Measurements from ENCODE around the gene MDM1.

MDM1 gene, protein sequence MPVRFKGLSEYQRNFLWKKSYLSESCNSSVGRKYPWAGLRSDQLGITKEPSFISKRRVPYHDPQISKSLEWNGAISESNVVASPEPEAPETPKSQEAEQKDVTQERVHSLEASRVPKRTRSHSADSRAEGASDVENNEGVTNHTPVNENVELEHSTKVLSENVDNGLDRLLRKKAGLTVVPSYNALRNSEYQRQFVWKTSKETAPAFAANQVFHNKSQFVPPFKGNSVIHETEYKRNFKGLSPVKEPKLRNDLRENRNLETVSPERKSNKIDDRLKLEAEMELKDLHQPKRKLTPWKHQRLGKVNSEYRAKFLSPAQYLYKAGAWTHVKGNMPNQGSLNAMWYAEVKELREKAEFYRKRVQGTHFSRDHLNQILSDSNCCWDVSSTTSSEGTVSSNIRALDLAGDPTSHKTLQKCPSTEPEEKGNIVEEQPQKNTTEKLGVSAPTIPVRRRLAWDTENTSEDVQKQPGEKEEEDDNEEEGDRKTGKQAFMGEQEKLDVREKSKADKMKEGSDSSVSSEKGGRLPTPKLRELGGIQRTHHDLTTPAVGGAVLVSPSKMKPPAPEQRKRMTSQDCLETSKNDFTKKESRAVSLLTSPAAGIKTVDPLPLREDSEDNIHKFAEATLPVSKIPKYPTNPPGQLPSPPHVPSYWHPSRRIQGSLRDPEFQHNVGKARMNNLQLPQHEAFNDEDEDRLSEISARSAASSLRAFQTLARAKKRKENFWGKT

DNA sequence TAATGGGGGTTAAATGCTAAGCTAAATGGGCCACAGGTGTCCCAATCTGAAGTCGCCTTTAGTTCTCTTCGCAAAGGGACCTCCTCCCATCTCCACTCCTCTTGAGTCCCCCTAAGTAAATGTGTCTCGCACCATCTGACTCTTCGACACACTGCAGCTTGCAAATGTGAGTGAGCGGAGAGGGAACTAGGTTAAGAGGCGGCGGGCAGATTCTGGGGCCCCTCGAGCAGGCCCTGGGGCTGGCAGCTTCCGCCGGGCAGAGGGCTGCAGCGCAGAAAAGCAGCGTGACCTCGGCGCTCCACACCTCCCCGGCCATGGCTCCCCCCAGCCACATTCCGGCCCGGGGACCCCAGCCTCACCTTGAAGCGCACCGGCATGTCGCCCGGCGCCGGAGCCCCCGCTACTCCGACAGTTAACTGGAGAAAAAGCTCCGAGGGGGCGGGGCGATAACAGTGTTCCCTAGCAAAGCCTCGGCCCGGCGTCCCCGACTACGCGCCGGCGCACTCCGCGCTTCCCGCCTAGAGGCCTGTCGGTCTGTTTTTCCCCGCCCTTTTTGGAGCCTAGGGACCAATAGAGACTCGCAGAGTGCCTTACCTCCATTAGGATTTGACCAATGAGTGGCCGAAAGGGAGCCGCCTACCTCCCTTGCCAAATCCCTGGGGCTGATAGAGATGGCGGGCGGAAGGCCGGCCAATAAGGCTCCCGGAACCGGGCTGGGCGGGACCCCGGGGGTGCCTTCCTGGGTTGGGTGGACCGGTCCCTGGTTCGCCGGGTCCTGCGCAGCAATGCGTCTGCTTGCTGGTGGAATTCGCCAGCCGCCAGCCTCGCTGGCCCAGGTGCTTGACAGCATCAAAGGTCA is at the start of gene MDM1:
TSS of gene MDM1 (minus strand) at position 494 of the 859 bp plus-strand sequence. CDS start at position 377, 117 bp downstream.
- peak within 1 kb of the TSS; percentile 94 for H2AFZ ChIP-seq (ENCODE audit: low read length)
- H3K4me3 ChIP-seq (ENCODE audit: low read length, poor library complexity, severe bottlenecking): peak within 1 kb of the TSS; percentile 90
- no peaks in the 10 kb centered on the region for H3F3A ChIP-seq (ENCODE audit: low read depth)
- no peaks in the 10 kb centered on the region for H3K27me3 ChIP-seq (ENCODE audit: insufficient read depth, low read length, poor library complexity, severe bottlenecking)
- H3K4me1 ChIP-seq (ENCODE audit: insufficient read depth, low read length, poor library complexity, severe bottlenecking): peaks cover 71% of the 10 kb centered on the region
- H3K79me2 ChIP-seq (ENCODE audit: insufficient read depth, low read length): peaks cover 26% of the 10 kb centered on the region
- no peak for TF ChIP-seq EZH2phosphoT487 (IDR thresholded peaks at IDR 0.05; ENCODE audit: borderline replicate concordance)
- TF ChIP-seq, protein P1, sequence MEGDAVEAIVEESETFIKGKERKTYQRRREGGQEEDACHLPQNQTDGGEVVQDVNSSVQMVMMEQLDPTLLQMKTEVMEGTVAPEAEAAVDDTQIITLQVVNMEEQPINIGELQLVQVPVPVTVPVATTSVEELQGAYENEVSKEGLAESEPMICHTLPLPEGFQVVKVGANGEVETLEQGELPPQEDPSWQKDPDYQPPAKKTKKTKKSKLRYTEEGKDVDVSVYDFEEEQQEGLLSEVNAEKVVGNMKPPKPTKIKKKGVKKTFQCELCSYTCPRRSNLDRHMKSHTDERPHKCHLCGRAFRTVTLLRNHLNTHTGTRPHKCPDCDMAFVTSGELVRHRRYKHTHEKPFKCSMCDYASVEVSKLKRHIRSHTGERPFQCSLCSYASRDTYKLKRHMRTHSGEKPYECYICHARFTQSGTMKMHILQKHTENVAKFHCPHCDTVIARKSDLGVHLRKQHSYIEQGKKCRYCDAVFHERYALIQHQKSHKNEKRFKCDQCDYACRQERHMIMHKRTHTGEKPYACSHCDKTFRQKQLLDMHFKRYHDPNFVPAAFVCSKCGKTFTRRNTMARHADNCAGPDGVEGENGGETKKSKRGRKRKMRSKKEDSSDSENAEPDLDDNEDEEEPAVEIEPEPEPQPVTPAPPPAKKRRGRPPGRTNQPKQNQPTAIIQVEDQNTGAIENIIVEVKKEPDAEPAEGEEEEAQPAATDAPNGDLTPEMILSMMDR (conservative IDR thresholded peaks at IDR 0.05; ENCODE audit: low read length): no peak
- H3K9ac ChIP-seq (ENCODE audit: low read depth, low read length, poor library complexity, severe bottlenecking): peak within 1 kb of the TSS; percentile 77
- no peaks in the 10 kb centered on the region for H3K9me2 ChIP-seq (replicated peaks; ENCODE audit: low read depth, low read length)
- peak within 1 kb of the TSS; percentile 92 for H3K4me2 ChIP-seq (ENCODE audit: low read depth, low read length, poor library complexity, severe bottlenecking)
- H3K36me3 ChIP-seq (ENCODE audit: insufficient read depth, low read length): no peaks in the 10 kb centered on the region
- no peaks in the 10 kb centered on the region for H3K9me3 ChIP-seq (ENCODE audit: insufficient read depth, low read depth, low read length)
- no peaks in the 10 kb centered on the region for H4K20me1 ChIP-seq (ENCODE audit: insufficient read depth, low read length, poor library complexity, severe bottlenecking)

DNA sequence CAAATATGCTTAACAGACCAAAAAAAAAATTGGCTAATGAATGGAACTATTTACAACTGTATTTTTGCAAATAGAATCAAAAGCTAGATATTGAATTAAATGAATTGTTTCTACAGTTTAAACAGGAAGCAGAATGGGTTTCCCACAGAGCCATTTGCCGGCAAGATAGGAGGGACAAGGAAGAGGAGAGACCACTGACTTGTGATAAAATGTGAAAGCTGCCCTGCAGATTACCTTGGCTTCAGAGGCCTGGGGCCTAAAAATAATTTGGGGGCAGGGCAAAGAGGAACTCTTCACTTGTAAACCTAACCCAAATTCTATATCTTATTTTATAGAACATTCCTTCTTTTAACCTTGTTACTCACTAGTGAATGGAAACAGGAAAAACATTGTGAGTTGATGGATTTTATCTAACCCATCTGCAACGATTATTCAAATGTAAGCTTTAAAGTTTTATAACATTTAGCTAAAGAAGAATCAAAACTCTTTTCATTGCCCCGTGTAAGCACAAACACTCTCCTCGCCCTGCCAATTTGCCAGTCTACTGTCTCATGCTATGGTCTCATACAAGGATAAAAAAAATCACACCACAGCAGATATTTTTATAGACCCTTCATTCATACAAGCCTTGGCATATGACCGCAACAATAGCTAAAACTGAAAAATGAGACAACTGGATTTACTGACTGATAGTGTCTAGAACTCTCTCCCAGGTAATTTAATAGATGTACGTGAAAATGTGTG is 49.5 kb upstream of the MDM1 start:
- H3F3A ChIP-seq (ENCODE audit: low read depth): peaks cover 24% of the 10 kb centered on the region
- H3K27me3 ChIP-seq (ENCODE audit: insufficient read depth, low read length, poor library complexity, severe bottlenecking): no peaks in the 10 kb centered on the region
- H3K9ac ChIP-seq (ENCODE audit: low read depth, low read length, poor library complexity, severe bottlenecking): peak overlapping the region; percentile 74
- H2AFZ ChIP-seq (ENCODE audit: low read length): no peak overlapping the region
- H3K36me3 ChIP-seq (ENCODE audit: insufficient read depth, low read length): no peaks in the 10 kb centered on the region
- peak overlapping the region; percentile 61 for H3K4me3 ChIP-seq (ENCODE audit: low read length, poor library complexity, severe bottlenecking)
- peak overlapping the region; percentile 66 for H3K4me2 ChIP-seq (ENCODE audit: low read depth, low read length, poor library complexity, severe bottlenecking)
- TF ChIP-seq EZH2phosphoT487 (IDR thresholded peaks at IDR 0.05; ENCODE audit: borderline replicate concordance): peak; percentile 46
- TF ChIP-seq, protein P1 (conservative IDR thresholded peaks at IDR 0.05; ENCODE audit: low read length): no peak
- H3K9me3 ChIP-seq (ENCODE audit: insufficient read depth, low read depth, low read length): no peaks in the 10 kb centered on the region
- peaks cover 96% of the 10 kb centered on the region for H3K4me1 ChIP-seq (ENCODE audit: insufficient read depth, low read length, poor library complexity, severe bottlenecking)
- H4K20me1 ChIP-seq (ENCODE audit: insufficient read depth, low read length, poor library complexity, severe bottlenecking): no peaks in the 10 kb centered on the region
- no peaks in the 10 kb centered on the region for H3K79me2 ChIP-seq (ENCODE audit: insufficient read depth, low read length)
- H3K9me2 ChIP-seq (replicated peaks; ENCODE audit: low read depth, low read length): no peaks in the 10 kb centered on the region
